DND-41 (cell line): ENCODE data around the gene FASTKD3.

Experiments used
- ATAC-seq: fragments of 200-7000 bp; cut with Tn5 transposase; 3 replicates; pipeline ENCODE4 v1.9.1; 2021; ENCODE audit warnings: low read depth; ENCODE audit not compliant: insufficient read depth
- DNase-seq: peaks from one replicate; pipeline ENCODE4 v3.0.0-alpha.2; 2020
- H2AFZ ChIP-seq: 2 replicates; pipeline ENCODE4 v1.6.0; 2012; ENCODE audit warnings: low read depth, low read length
- H3K27ac ChIP-seq: 2 replicates; pipeline ENCODE4 v1.5.1; 2012; ENCODE audit warnings: low read length, inconsistent platforms
- H3K27me3 ChIP-seq: fragments of 200-600 bp; sonication (generic); 2 replicates; pipeline ENCODE4 v1.6.0; 2012; ENCODE audit warnings: low read length, mild to moderate bottlenecking, inconsistent platforms; ENCODE audit not compliant: insufficient read depth, poor library complexity
- H3K36me3 ChIP-seq: 2 replicates; pipeline ENCODE4 v1.5.1; 2012; ENCODE audit warnings: low read length, inconsistent platforms; ENCODE audit not compliant: insufficient read depth
- H3K4me1 ChIP-seq: 2 replicates; pipeline ENCODE4 v1.5.1; 2012; ENCODE audit warnings: mild to moderate bottlenecking, low read length; ENCODE audit not compliant: insufficient read depth
- H3K4me2 ChIP-seq: 2 replicates; pipeline ENCODE4 v1.6.0; 2012; ENCODE audit warnings: mild to moderate bottlenecking, moderate library complexity, low read length, inconsistent platforms; ENCODE audit not compliant: insufficient read depth
- H3K4me3 ChIP-seq, 2 experiments: fragments of 200-600 bp in 1 of 2; shearing (Covaris generic) in 1 of 2; 2 replicates each; pipeline ENCODE4 v1.5.1; 2012 to 2016; ENCODE audit warnings: inconsistent platforms in 2 of 2, low read length in 2 of 2, mild to moderate bottlenecking in 2 of 2, low read depth in 1 of 2, moderate library complexity in 1 of 2
- H3K79me2 ChIP-seq: 2 replicates; pipeline ENCODE4 v1.6.0; 2012; ENCODE audit warnings: low read length, inconsistent platforms; ENCODE audit not compliant: insufficient read depth
- H3K9ac ChIP-seq: 2 replicates; pipeline ENCODE4 v1.6.0; 2012; ENCODE audit warnings: low read depth, mild to moderate bottlenecking, inconsistent platforms, low read length, moderate library complexity
- H3K9me3 ChIP-seq: 2 replicates; pipeline ENCODE4 v1.5.1; 2012; ENCODE audit warnings: low read length, moderate library complexity, mild to moderate bottlenecking, inconsistent platforms; ENCODE audit not compliant: insufficient read depth, severe bottlenecking
- H4K20me1 ChIP-seq: 2 replicates; pipeline ENCODE4 v1.6.0; 2012; ENCODE audit warnings: low read length; ENCODE audit not compliant: insufficient read depth
- EZH2 ChIP-seq: IDR thresholded peaks from 3 replicates; pipeline ENCODE4 v1.6.1; 2012; ENCODE audit warnings: borderline replicate concordance, low read depth, mild to moderate bottlenecking, moderate library complexity, low read length, inconsistent platforms; ENCODE audit not compliant: severe bottlenecking
- TF ChIP-seq, protein P1 (sequence below): IDR thresholded peaks from 2 replicates; pipeline ENCODE4 v1.5.1; 2012; ENCODE audit warnings: borderline replicate concordance, low read length, moderate library complexity, mild to moderate bottlenecking; ENCODE audit not compliant: poor library complexity, severe bottlenecking; ENCODE audit errors: extremely low read depth

Gene FASTKD3

DNA sequence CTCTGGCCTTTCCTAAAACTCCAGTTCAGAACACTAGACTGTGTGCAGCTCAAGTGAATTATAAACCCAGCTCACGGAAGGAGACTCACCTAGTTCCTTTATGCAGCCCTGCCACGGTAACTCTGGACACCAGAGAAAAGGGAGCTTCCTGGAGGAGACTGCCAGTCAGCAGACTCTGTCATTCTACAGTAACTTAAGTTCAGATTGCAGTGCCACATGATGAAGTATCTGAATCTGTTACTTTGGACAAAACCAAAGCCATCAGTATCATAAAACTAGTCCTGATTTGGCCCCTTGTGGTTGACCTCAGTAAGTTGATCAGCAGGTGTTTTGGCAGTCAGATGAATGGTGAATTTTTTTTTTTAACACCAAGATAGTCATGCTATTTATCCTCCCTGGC lies 2.8 kb upstream of the FASTKD3 start:
- H3K4me3 ChIP-seq = no peak overlapping the region
- peaks cover 97% of the 10 kb centered on the region for H3K79me2 ChIP-seq
- H3K9me3 ChIP-seq = no peaks in the 10 kb centered on the region
- H4K20me1 ChIP-seq = peaks cover 51% of the 10 kb centered on the region
- TF ChIP-seq, protein P1, sequence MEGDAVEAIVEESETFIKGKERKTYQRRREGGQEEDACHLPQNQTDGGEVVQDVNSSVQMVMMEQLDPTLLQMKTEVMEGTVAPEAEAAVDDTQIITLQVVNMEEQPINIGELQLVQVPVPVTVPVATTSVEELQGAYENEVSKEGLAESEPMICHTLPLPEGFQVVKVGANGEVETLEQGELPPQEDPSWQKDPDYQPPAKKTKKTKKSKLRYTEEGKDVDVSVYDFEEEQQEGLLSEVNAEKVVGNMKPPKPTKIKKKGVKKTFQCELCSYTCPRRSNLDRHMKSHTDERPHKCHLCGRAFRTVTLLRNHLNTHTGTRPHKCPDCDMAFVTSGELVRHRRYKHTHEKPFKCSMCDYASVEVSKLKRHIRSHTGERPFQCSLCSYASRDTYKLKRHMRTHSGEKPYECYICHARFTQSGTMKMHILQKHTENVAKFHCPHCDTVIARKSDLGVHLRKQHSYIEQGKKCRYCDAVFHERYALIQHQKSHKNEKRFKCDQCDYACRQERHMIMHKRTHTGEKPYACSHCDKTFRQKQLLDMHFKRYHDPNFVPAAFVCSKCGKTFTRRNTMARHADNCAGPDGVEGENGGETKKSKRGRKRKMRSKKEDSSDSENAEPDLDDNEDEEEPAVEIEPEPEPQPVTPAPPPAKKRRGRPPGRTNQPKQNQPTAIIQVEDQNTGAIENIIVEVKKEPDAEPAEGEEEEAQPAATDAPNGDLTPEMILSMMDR = no peak
- no peak for TF ChIP-seq EZH2
- H3K36me3 ChIP-seq = peaks cover 59% of the 10 kb centered on the region
- peak overlapping the region; percentile 82; the same call in 1 of the 2 replicates for H3K4me2 ChIP-seq
- no peaks in the 10 kb centered on the region for H3K27me3 ChIP-seq
- H3K4me1 ChIP-seq = peaks cover 38% of the 10 kb centered on the region
- no peak overlapping the region for H2AFZ ChIP-seq
- H3K27ac ChIP-seq = no peak overlapping the region
- H3K9ac ChIP-seq = no peak overlapping the region
- ATAC-seq (no peak), DNase-seq (no peak)

GRCh38 chr5:7869474-7870136 lies 774 bp upstream of the FASTKD3 start:
- peak; percentile 32 for DNase-seq
- peak overlapping the region; percentile 55 for H3K27ac ChIP-seq
- ATAC-seq = peak; percentile 44

GRCh38 chr5:7868427-7868772 lies 431 bp downstream of the FASTKD3 start:
- DNase-seq (no peak), ATAC-seq (no peak)
- Histone ChIP-seq H3K36me3 (peaks cover 48% of the 10 kb centered on the region), H3K4me1 (peaks cover 49% of the 10 kb centered on the region), H3K27ac (peak overlapping the region; percentile 74), H3K9me3 (no peaks in the 10 kb centered on the region), H2AFZ (peak overlapping the region; percentile 92), H3K4me2 (peak overlapping the region; percentile 82), H3K79me2 (peaks cover 73% of the 10 kb centered on the region), H3K4me3 (peak overlapping the region; percentile 86 to 92), H3K27me3 (no peaks in the 10 kb centered on the region), H3K9ac (peak overlapping the region; percentile 86), H4K20me1 (peaks cover 40% of the 10 kb centered on the region)
- no peak for TF ChIP-seq EZH2
- TF ChIP-seq, protein P1 = no peak

More at GRCh38 chr5:7869474-7870136, 774 bp upstream of the FASTKD3 start:
- Histone ChIP-seq H3K4me1 (peaks cover 49% of the 10 kb centered on the region), H3K27me3 (no peaks in the 10 kb centered on the region), H3K4me3 (peak overlapping the region; percentile 86 to 92), H3K9ac (peak overlapping the region; percentile 86), H3K9me3 (no peaks in the 10 kb centered on the region), H3K4me2 (peak overlapping the region; percentile 82), H2AFZ (peak overlapping the region; percentile 92), H4K20me1 (peaks cover 40% of the 10 kb centered on the region), H3K79me2 (peaks cover 84% of the 10 kb centered on the region), H3K36me3 (peaks cover 49% of the 10 kb centered on the region)
- TF ChIP-seq EZH2 = no peak
- TF ChIP-seq, protein P1 = no peak
